Psoas muscle (tissue), 8 donors: ENCODE measurements around the gene ASTL. TPM values are rescaled to one million over a fixed set of nuclear protein-coding genes. Genes with fewer than 3 reads are reported as not detected.

Source experiments
- ATAC-seq, 4 donors: fragments of 200-7000 bp; cut with Tn5 transposase; one replicate each; pipeline ENCODE4 v1.9.1; 2020; ENCODE audit warnings: moderate library complexity in 3 of 4, mild to moderate bottlenecking in 2 of 4
- DNase-seq, 2 donors: peaks; one replicate each; pipeline ENCODE4 v3.0.0-alpha.2; 2020
- H3K27ac ChIP-seq: fragments of 200-600 bp; one replicate; pipeline ENCODE4 v1.8.0; 2022
- H3K27me3 ChIP-seq, 3 donors: fragments of 200-600 bp in 1 of 3; one replicate each; pipeline versions ENCODE4 v1.6.1 to v1.8.0; 2013 to 2022; ENCODE audit warnings: low read length in 2 of 3, mild to moderate bottlenecking in 2 of 3, moderate library complexity in 1 of 3; ENCODE audit not compliant: insufficient read depth in 3 of 3
- H3K36me3 ChIP-seq, 2 donors: fragments of 200-600 bp in 1 of 2; one replicate each; pipeline versions ENCODE4 v1.6.1 to v1.8.0; 2013 to 2022; ENCODE audit warnings: low read depth in 1 of 2, mild to moderate bottlenecking in 1 of 2, moderate library complexity in 1 of 2; ENCODE audit not compliant: insufficient read depth in 1 of 2
- H3K4me1 ChIP-seq: fragments of 200-600 bp; one replicate; pipeline ENCODE4 v1.8.0; 2022
- H3K4me3 ChIP-seq: fragments of 200-600 bp; one replicate; pipeline ENCODE4 v1.8.0; 2022; ENCODE audit warnings: mild to moderate bottlenecking
- H3K9me3 ChIP-seq: fragments of 200-600 bp; one replicate; pipeline ENCODE4 v1.8.0; 2022
- WGBS, 3 donors: extraction: QIAGEN DNeasy Blood & Tissue Kit; methylation state at CpG; one replicate each; pipeline versions ENCODE4 v1.1.6 to v1.1.7; 2013; 5-methylcytosine and 5-hydroxymethylcytosine counted together
- intact Hi-C, 2 donors: fragments of 100-400 bp; cut with DNase I; formaldehyde crosslinking; loops; one replicate each; pipeline versions ENCODE4 v1.11.0 to v1.14.2; 2022
- polyA plus RNA-seq, 3 donors: library from polyadenylated mRNA; stranded (reverse); fragments of 200-250 nt; gene quantifications; one replicate each; pipeline ENCODE4 v1.2.3, GENCODE V29; 2013
- total RNA-seq, 4 donors: library from RNA; stranded (reverse); fragmentation: NEBNext Ultra II Directional in 2 of 4; extraction: Animal tissue kit (Norgen Biotek cat#: 25700) in 2 of 4; gene quantifications; one replicate each; pipeline versions ENCODE4 v1.2.1 to v1.2.4, GENCODE V29; 2021 to 2023
- TF ChIP-seq, protein P1 (sequence below): fragments of 200-600 bp; IDR thresholded peaks from one replicate; pipeline ENCODE4 v1.8.0; 2022; ENCODE audit warnings: antibody characterized with exemption
- donor health status: healthy with polysubstance abuse.
- donor health status: DM: no; HTN: no; CAD: no; lungs with moderate emphysema.
- donor health status: Bipolar disorder and iron deficiency.
- donor health status: healthy.
- donor health status: DM: yes; HTN: yes; CAD: no.
- donor health status: DM: no; HTN: no; CAD: no.
- donor health status: DM: no; HTN: no; CAD: no.
- donor health status: DM: yes; HTN: yes; CAD: no.

Gene ASTL
- total and polyA plus RNA-seq, 7 donors: 0.03 TPM; not detected in 6

DNA sequence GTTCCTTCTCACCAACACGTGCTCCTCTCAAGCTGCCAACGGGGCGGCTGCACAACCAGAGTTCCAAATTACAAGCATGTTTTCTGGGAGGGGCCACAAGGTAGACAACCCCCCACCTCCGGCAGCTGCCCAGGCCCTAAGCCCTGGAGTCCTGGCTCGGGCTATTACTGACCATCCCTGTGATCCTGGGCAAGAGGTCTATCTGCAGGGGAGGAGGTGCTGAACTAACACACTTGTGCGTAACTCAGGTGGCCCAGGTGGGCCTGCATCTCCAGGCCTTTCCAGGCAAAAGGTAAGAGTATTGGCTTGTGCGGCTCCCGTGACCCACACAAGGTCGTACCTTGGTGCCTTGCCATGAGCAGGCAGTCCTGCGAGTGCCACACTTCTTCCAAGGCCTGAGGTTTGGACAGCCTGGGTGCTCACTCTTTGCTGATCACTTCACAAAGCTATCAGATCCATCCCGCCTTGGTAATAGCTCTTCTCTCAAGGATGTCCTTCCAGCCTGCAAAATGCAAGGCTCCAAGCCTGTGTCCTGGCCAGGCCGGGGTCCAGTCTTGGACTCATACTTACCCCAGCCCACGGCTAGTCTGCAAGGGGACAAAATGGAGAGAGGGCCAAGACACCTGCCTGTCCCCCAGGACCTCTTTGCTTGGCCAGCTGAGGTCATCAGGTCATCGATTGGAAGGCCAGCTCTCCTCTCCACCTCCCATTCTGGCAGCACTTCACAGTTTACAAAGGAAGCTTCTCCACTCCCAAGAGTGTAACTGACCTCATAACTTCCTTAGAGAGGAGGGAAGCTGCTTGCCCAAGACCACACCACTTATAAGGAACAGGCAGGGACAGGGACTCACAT is 55.9 kb downstream of the ASTL start:
- Histone ChIP-seq H3K27me3 (no peaks in the 10 kb centered on the region), H3K9me3 (peaks cover 3% of the 10 kb centered on the region), H3K36me3 (no peaks in the 10 kb centered on the region), H3K27ac (peak overlapping the region; percentile 65), H3K4me1 (peaks cover 12% of the 10 kb centered on the region), H3K4me3 (no peak overlapping the region)
- intact Hi-C loops: no loop called here
- ATAC-seq: peak in 3 of 4 donors; percentile 29 to 65 (median 50)
- TF ChIP-seq, protein P1, sequence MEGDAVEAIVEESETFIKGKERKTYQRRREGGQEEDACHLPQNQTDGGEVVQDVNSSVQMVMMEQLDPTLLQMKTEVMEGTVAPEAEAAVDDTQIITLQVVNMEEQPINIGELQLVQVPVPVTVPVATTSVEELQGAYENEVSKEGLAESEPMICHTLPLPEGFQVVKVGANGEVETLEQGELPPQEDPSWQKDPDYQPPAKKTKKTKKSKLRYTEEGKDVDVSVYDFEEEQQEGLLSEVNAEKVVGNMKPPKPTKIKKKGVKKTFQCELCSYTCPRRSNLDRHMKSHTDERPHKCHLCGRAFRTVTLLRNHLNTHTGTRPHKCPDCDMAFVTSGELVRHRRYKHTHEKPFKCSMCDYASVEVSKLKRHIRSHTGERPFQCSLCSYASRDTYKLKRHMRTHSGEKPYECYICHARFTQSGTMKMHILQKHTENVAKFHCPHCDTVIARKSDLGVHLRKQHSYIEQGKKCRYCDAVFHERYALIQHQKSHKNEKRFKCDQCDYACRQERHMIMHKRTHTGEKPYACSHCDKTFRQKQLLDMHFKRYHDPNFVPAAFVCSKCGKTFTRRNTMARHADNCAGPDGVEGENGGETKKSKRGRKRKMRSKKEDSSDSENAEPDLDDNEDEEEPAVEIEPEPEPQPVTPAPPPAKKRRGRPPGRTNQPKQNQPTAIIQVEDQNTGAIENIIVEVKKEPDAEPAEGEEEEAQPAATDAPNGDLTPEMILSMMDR: no peak
- no peak for DNase-seq
- 69 to 80% (median 69%) methylated on average over 14 of the region's 14 CpGs for WGBS, 3 donors

DNA sequence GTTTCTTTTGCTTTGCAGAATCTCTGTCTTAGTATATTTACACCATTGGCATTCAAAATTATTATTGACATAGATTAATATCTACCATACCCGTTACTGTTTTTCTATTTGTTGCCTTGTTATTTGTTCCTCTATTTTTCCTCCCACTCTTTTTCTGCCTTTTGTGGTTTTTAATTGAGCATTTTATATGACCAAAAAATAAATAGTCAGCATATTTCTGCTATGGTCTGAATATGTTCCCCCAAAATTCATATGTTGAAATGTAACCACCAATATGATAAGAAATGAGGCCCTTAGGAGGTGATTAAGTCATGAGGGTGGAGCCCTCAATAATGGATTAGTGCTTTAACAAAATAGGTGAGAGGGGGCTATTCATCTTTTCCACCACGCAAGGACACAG is 57.3 kb downstream of the ASTL start:
- H3K27me3 ChIP-seq: no peaks in the 10 kb centered on the region
- WGBS, 3 donors: 92 to 98% (median 96%) methylated on average over 2 of the region's 2 CpGs
- intact Hi-C loops: no loop called here
- H3K36me3 ChIP-seq: no peaks in the 10 kb centered on the region
- TF ChIP-seq, protein P1: no peak
- ATAC-seq (no peak), DNase-seq (no peak)
- no peak overlapping the region for H3K4me3 ChIP-seq
- H3K27ac ChIP-seq: no peak overlapping the region
- peaks cover 12% of the 10 kb centered on the region for H3K4me1 ChIP-seq
- peaks cover 10% of the 10 kb centered on the region for H3K9me3 ChIP-seq

DNA sequence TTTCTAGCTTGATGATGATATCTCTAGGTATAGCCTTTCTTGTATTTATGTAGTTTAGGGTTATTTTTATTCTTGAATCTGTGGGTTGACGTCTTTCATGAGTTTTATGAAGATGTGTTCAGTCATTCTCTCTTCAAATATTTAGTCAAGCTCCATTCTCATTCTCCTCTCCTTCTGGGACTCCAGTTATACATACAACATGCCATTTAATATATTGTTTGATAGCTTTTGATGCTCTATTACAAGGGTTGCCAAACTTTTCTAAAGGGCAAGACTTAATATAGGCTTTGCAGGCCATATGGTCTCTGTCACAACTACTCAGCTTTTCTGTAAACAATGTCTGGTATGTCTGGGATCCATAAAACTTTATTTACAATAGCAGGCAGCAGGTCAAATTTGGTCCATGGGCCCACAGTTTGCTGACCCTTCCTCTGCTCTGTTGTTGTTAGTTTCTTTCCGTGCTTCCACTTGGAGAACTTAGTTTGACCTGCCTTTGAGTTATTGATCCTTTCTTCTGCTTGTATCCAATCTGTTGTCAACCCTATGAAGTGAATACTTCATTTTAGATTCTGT is 63.0 kb downstream of the ASTL start:
- TF ChIP-seq, protein P1: no peak
- H3K36me3 ChIP-seq: no peaks in the 10 kb centered on the region
- ATAC-seq (no peak), DNase-seq (no peak)
- H3K4me1 ChIP-seq: no peaks in the 10 kb centered on the region
- whole genome bisulfite sequencing, 3 donors: 79 to 86% (median 81%) methylated on average over 2 of the region's 2 CpGs
- H3K9me3 ChIP-seq: peaks cover 19% of the 10 kb centered on the region
- no peaks in the 10 kb centered on the region for H3K27me3 ChIP-seq
- H3K4me3 ChIP-seq: no peak overlapping the region
- no peak overlapping the region for H3K27ac ChIP-seq
- intact Hi-C loops: no loop called here

DNA sequence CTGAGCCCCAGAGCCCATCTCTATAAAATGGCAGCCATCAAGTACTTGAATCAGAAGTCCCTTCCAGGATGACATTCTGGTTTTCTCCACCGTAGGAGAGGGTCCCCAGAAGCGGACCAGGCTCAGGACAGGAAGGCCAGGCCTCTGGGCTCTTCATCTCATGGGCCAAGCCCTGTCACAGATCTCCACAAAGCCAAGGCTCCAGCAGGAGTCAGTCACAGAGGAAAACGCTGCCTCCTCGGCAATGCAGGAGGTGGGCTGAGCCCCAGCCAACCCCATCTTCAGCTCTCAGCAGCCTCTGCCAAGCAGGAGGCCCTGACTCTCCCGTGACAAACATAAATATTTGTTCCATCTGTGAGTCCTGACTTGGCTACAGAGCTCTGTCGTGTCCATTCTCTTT is 64.1 kb downstream of the ASTL start:
- no peak overlapping the region for H3K27ac ChIP-seq
- TF ChIP-seq, protein P1: no peak
- ATAC-seq: no peak
- no peak for DNase-seq
- peaks cover 19% of the 10 kb centered on the region for H3K9me3 ChIP-seq
- no peaks in the 10 kb centered on the region for H3K36me3 ChIP-seq
- intact Hi-C loops: no loop called here
- no peaks in the 10 kb centered on the region for H3K27me3 ChIP-seq
- H3K4me1 ChIP-seq: no peaks in the 10 kb centered on the region
- H3K4me3 ChIP-seq: no peak overlapping the region
- 61 to 71% (median 67%) methylated on average over 6 of the region's 6 CpGs for WGBS, 3 donors
